Naive B cell (primary cell): Measurements from ENCODE around the gene PPP1R15B. TPM values are rescaled to one million over a fixed set of nuclear protein-coding genes. Genes with fewer than 3 reads are reported as not detected.

ENCODE experiments used
- ATAC-seq, 2 donors: fragments of 150-1000 bp; cut with Tn5 transposase; 2 replicates each; pipeline ENCODE4 v1.10.0; 2021; ENCODE audit warnings: low read depth in 2 of 2, mild to moderate bottlenecking in 2 of 2, moderate library complexity in 2 of 2
- DNase-seq: peaks from one replicate; pipeline ENCODE4 v3.0.0; 2022
- H3K27ac Mint-ChIP-seq, 6 donors: one replicate each; pipeline ENCODE4 v1.8.0; 2020 to 2022; ENCODE audit warnings: mild to moderate bottlenecking in 6 of 6, mixed read lengths in 6 of 6, moderate library complexity in 5 of 6, inconsistent platforms in 2 of 6
- H3K27me3 Mint-ChIP-seq, 3 donors: one replicate each; pipeline ENCODE4 v1.8.0; 2021 to 2022; ENCODE audit warnings: mixed read lengths in 3 of 3, mild to moderate bottlenecking in 1 of 3
- H3K36me3 Mint-ChIP-seq, 2 donors: one replicate each; pipeline ENCODE4 v1.8.0; 2020 to 2022; ENCODE audit warnings: mixed read lengths in 2 of 2, inconsistent platforms in 1 of 2, mild to moderate bottlenecking in 1 of 2
- H3K4me1 Mint-ChIP-seq, 3 donors: one replicate each; pipeline ENCODE4 v1.8.0; 2020 to 2022; ENCODE audit warnings: mixed read lengths in 3 of 3, inconsistent platforms in 1 of 3, mild to moderate bottlenecking in 1 of 3, moderate library complexity in 1 of 3
- H3K4me3 Mint-ChIP-seq, 8 donors: one replicate each; pipeline ENCODE4 v1.8.0; 2020 to 2022; ENCODE audit warnings: mild to moderate bottlenecking in 8 of 8, mixed read lengths in 8 of 8, moderate library complexity in 8 of 8, inconsistent platforms in 2 of 8
- H3K9me3 Mint-ChIP-seq, 7 donors: one replicate each; pipeline ENCODE4 v1.8.0; 2020 to 2022; ENCODE audit warnings: mixed read lengths in 7 of 7, mild to moderate bottlenecking in 5 of 7, inconsistent platforms in 2 of 7, moderate library complexity in 1 of 7
- polyA plus RNA-seq, 6 donors: library from polyadenylated mRNA; unstranded; fragments of 300-500 nt; fragmentation: Illumina TruSeq; gene quantifications; one replicate each; pipeline ENCODE4 v1.2.3, GENCODE V29; 2021; ENCODE audit warnings: low read depth in 6 of 6

Gene PPP1R15B
- polyA plus RNA-seq, 6 donors from 2014 or later: 18.5 to 39.0 (median 33.0) TPM

- Mint-ChIP-seq H3K27ac (no peak overlapping the region), H3K9me3 (no peaks in the 10 kb centered on the region), H3K27me3 (peaks cover 13 to 20% (median 17%) of the 10 kb centered on the region in 3 donors), H3K4me1 (peaks cover 7 to 19% (median 11%) of the 10 kb centered on the region in 3 donors), H3K4me3 (peak overlapping the region; percentile 51 to 94 (median 83)), H3K36me3 (no peaks in the 10 kb centered on the region)
- ATAC-seq (no peak), DNase-seq (no peak)
These were observed 34.5 kb downstream of the PPP1R15B start for GRCh38 chr1:204376919-204377799.

- peak in 1 of 2 donors; percentile 38 for ATAC-seq
- Mint-ChIP-seq H3K4me1 (peaks cover 7 to 19% (median 9%) of the 10 kb centered on the region in 3 donors), H3K9me3 (no peaks in the 10 kb centered on the region), H3K27ac (no peak overlapping the region), H3K36me3 (no peaks in the 10 kb centered on the region), H3K27me3 (peaks cover 13 to 20% (median 17%) of the 10 kb centered on the region in 3 donors), H3K4me3 (peak overlapping the region in 4 of 8 donors; percentile 51 to 86 (median 83))
- no peak for DNase-seq
These were observed 35.2 kb downstream of the PPP1R15B start for GRCh38 chr1:204376465-204376864.

GRCh38 chr1:204373911-204374310, 37.7 kb downstream of the PPP1R15B start:
- H3K4me1 Mint-ChIP-seq: peaks cover 7 to 20% (median 8%) of the 10 kb centered on the region in 3 donors
- H3K4me3 Mint-ChIP-seq: no peak overlapping the region
- peaks cover 12 to 17% (median 13%) of the 10 kb centered on the region in 3 donors for H3K27me3 Mint-ChIP-seq
- H3K36me3 Mint-ChIP-seq: no peaks in the 10 kb centered on the region
- no peak for ATAC-seq
- H3K9me3 Mint-ChIP-seq: no peaks in the 10 kb centered on the region
- DNase-seq: no peak
- no peak overlapping the region for H3K27ac Mint-ChIP-seq

- Mint-ChIP-seq H3K36me3 (no peaks in the 10 kb centered on the region), H3K27ac (no peak overlapping the region), H3K4me3 (no peak overlapping the region), H3K4me1 (peaks cover 0 to 4% (median 0%) of the 10 kb centered on the region in 3 donors), H3K9me3 (no peaks in the 10 kb centered on the region), H3K27me3 (peaks cover 10 to 23% (median 19%) of the 10 kb centered on the region in 3 donors)
- no peak for DNase-seq
- no peak for ATAC-seq
These were observed 41.4 kb downstream of the PPP1R15B start for GRCh38 chr1:204370176-204370575.

GRCh38 chr1:204368996-204369726, 42.5 kb downstream of the PPP1R15B start:
- Mint-ChIP-seq H3K36me3 (no peaks in the 10 kb centered on the region), H3K27me3 (peaks cover 10 to 30% (median 24%) of the 10 kb centered on the region in 3 donors), H3K4me1 (peaks cover 0 to 4% (median 0%) of the 10 kb centered on the region in 3 donors), H3K4me3 (no peak overlapping the region), H3K27ac (no peak overlapping the region), H3K9me3 (no peaks in the 10 kb centered on the region)
- ATAC-seq (peak in 1 of 2 donors; percentile 30), DNase-seq (no peak)

GRCh38 chr1:204367956-204368355, 43.7 kb downstream of the PPP1R15B start:
- no peak overlapping the region for H3K27ac Mint-ChIP-seq
- peaks cover 15 to 33% (median 30%) of the 10 kb centered on the region in 3 donors for H3K27me3 Mint-ChIP-seq
- ATAC-seq (no peak), DNase-seq (no peak)
- no peaks in the 10 kb centered on the region for H3K36me3 Mint-ChIP-seq
- peaks cover 5 to 14% (median 11%) of the 10 kb centered on the region in 3 donors for H3K4me1 Mint-ChIP-seq
- no peaks in the 10 kb centered on the region for H3K9me3 Mint-ChIP-seq
- H3K4me3 Mint-ChIP-seq: no peak overlapping the region

- Mint-ChIP-seq H3K27me3 (peaks cover 21 to 39% (median 36%) of the 10 kb centered on the region in 3 donors), H3K4me1 (peaks cover 5 to 19% (median 12%) of the 10 kb centered on the region in 3 donors), H3K27ac (peak overlapping the region in 1 of 6 donors; percentile 58), H3K4me3 (no peak overlapping the region), H3K9me3 (no peaks in the 10 kb centered on the region), H3K36me3 (no peaks in the 10 kb centered on the region)
- DNase-seq (no peak), ATAC-seq (no peak)
These were observed 44.3 kb downstream of the PPP1R15B start for GRCh38 chr1:204367193-204367858.

GRCh38 chr1:204366759-204367158, 44.9 kb downstream of the PPP1R15B start:
- no peak for ATAC-seq
- Mint-ChIP-seq H3K27me3 (peaks cover 24 to 44% (median 42%) of the 10 kb centered on the region in 3 donors), H3K4me1 (peaks cover 5 to 19% (median 12%) of the 10 kb centered on the region in 3 donors), H3K27ac (no peak overlapping the region), H3K4me3 (no peak overlapping the region), H3K9me3 (no peaks in the 10 kb centered on the region), H3K36me3 (no peaks in the 10 kb centered on the region)
- DNase-seq: no peak

GRCh38 chr1:204363335-204364114, 48.1 kb downstream of the PPP1R15B start:
- DNase-seq (peak; percentile 61), ATAC-seq (peak; percentile 79 to 82)
- peak overlapping the region; percentile 52 to 92 (median 82) for H3K4me3 Mint-ChIP-seq
- no peaks in the 10 kb centered on the region for H3K9me3 Mint-ChIP-seq
- H3K4me1 Mint-ChIP-seq: peaks cover 5 to 26% (median 12%) of the 10 kb centered on the region in 3 donors
- H3K36me3 Mint-ChIP-seq: no peaks in the 10 kb centered on the region
- peak overlapping the region in 5 of 6 donors; percentile 14 to 60 (median 20) for H3K27ac Mint-ChIP-seq
- peaks cover 29 to 67% (median 60%) of the 10 kb centered on the region in 3 donors for H3K27me3 Mint-ChIP-seq

- no peak for ATAC-seq
- H3K4me1 Mint-ChIP-seq: peaks cover 5 to 28% (median 12%) of the 10 kb centered on the region in 3 donors
- H3K36me3 Mint-ChIP-seq: no peaks in the 10 kb centered on the region
- peak overlapping the region in 1 of 6 donors; percentile 65 for H3K27ac Mint-ChIP-seq
- DNase-seq: no peak
- H3K4me3 Mint-ChIP-seq: peak overlapping the region; percentile 52 to 92 (median 82)
- H3K27me3 Mint-ChIP-seq: peaks cover 29 to 71% (median 60%) of the 10 kb centered on the region in 3 donors
- no peaks in the 10 kb centered on the region for H3K9me3 Mint-ChIP-seq
These were observed 48.7 kb downstream of the PPP1R15B start for GRCh38 chr1:204362984-204363334.

GRCh38 chr1:204361781-204362180, 49.8 kb downstream of the PPP1R15B start:
- H3K4me3 Mint-ChIP-seq: peak overlapping the region in 2 of 8 donors; percentile 51 to 70
- ATAC-seq: no peak
- H3K36me3 Mint-ChIP-seq: no peaks in the 10 kb centered on the region
- H3K9me3 Mint-ChIP-seq: no peaks in the 10 kb centered on the region
- H3K27me3 Mint-ChIP-seq: peaks cover 29 to 72% (median 51%) of the 10 kb centered on the region in 3 donors
- peak overlapping the region in 2 of 6 donors; percentile 29 to 69 for H3K27ac Mint-ChIP-seq
- peaks cover 8 to 38% (median 18%) of the 10 kb centered on the region in 3 donors for H3K4me1 Mint-ChIP-seq
- no peak for DNase-seq

GRCh38 chr1:204361341-204361771, 50.3 kb downstream of the PPP1R15B start:
- Mint-ChIP-seq H3K27me3 (peaks cover 29 to 70% (median 50%) of the 10 kb centered on the region in 3 donors), H3K9me3 (no peaks in the 10 kb centered on the region), H3K27ac (peak overlapping the region in 1 of 6 donors; percentile 29), H3K4me1 (peaks cover 8 to 38% (median 18%) of the 10 kb centered on the region in 3 donors), H3K4me3 (peak overlapping the region in 3 of 8 donors; percentile 18 to 80 (median 41)), H3K36me3 (no peaks in the 10 kb centered on the region)
- ATAC-seq (no peak), DNase-seq (no peak)
